ENCODE measurements around the gene F2R. TPM values are rescaled to one million over a fixed set of nuclear protein-coding genes. Genes with fewer than 3 reads are reported as not detected.
"Not testable (repeated sequence)": the region's sequence is repeated elsewhere in the genome, so short reads cannot be mapped to it uniquely, and the experiment has no call there.

Gene F2R
- total and polyA plus RNA-seq, 2 experiments from 2014 or later = 15.0 to 26.0 TPM

DNA sequence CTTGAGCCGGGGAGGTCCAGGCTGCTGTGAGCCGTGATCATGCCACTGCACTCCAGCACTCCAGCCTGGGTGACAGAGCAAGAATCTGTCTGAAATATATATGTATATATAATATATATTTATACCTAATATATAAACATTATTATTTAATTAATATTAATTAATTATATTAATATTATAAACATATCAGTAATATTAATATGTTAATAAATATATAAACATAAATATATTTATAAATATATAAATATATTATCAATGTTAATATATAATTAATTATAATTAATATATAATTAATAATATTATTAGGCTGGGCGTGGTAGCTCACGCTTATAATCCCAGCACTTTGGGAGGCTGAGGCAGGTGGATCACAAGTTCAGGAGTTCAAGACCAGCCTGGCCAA lies 41.1 kb downstream of the F2R start:
- Histone ChIP-seq H3F3A (replicated peaks; ENCODE audit: low read depth) (no peaks in the 10 kb centered on the region), H3K79me2 (replicated peaks; ENCODE audit: insufficient read depth) (no peaks in the 10 kb centered on the region), H3K4me2 (no peak overlapping the region), H3K4me1 (ENCODE audit: insufficient read depth) (no peaks in the 10 kb centered on the region), H3K4me3 (no peak overlapping the region), H3K27ac (ENCODE audit: low read depth) (no peak overlapping the region), H3K27me3 (ENCODE audit: insufficient read depth) (no peaks in the 10 kb centered on the region), H4K20me1 (replicated peaks; ENCODE audit: insufficient read depth) (no peaks in the 10 kb centered on the region), H2AFZ (no peak overlapping the region), H3K36me3 (ENCODE audit: insufficient read depth) (no peaks in the 10 kb centered on the region), H3K9me2 (ENCODE audit: insufficient read depth) (no peaks in the 10 kb centered on the region)
- Mint-ChIP-seq H3K27ac (no peak overlapping the region), H3K36me3 (ENCODE audit: low read depth) (no peaks in the 10 kb centered on the region), H3K4me3 (no peak overlapping the region), H3K4me1 (no peaks in the 10 kb centered on the region), H3K27me3 (ENCODE audit: insufficient read depth, low read depth, poor library complexity) (peaks cover 2% of the 10 kb centered on the region), H3K9me3 (no peaks in the 10 kb centered on the region)
- DNase-seq (ENCODE audit: low spot score) (no peak), ATAC-seq (no peak)
- TF ChIP-seq STAT1 (IDR thresholded peaks at IDR 0.05; ENCODE audit: unreplicated experiment) = no peak
- TF ChIP-seq ETS1 (IDR thresholded peaks at IDR 0.05) = no peak
- TF ChIP-seq ZNF462 (CRISPR knock-in tag; IDR thresholded peaks at IDR 0.05) = no peak
- no peak for TF ChIP-seq NANOG (IDR thresholded peaks at IDR 0.05; ENCODE audit: borderline replicate concordance)
- TF ChIP-seq JUNB (IDR thresholded peaks at IDR 0.05; ENCODE audit: unreplicated experiment) = no peak
- TF ChIP-seq CREB1 (CRISPR knock-in tag; IDR thresholded peaks at IDR 0.05; ENCODE audit: low read depth) = no peak
- no peak for TF ChIP-seq POLR2AphosphoS5 (IDR thresholded peaks at IDR 0.05; ENCODE audit: low read depth)
- TF ChIP-seq CTCF (conservative IDR thresholded peaks at IDR 0.05; ENCODE audit: low read depth in 2 of 2) = no peak

DNA sequence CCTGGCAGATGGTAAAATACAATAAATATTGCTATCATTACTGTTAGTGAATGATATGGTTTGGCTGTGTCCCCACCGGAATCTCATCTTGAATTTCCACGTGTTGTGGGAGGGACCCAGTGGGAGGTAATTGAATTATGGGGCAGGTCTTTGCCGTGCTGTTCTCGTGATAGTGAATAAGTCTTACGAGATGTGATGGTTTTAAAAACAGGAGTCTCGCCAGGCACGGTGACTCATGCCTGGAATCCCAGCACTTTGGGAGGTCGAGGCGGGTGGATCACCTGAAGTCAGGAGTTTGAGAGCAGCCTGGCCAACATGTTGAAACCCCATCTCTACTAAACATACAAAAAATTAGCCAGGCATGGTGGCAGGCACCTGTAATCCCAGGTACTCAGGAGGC lies 45.2 kb downstream of the F2R start:
- not testable (repeated sequence) for DNase-seq (ENCODE audit: low spot score); H3K9me2 ChIP-seq (ENCODE audit: insufficient read depth); H3K27me3 ChIP-seq (ENCODE audit: insufficient read depth); H3K4me2 ChIP-seq; H3K4me3 ChIP-seq; H3K27ac ChIP-seq (ENCODE audit: low read depth); H3K4me1 ChIP-seq (ENCODE audit: insufficient read depth); H3K36me3 ChIP-seq (ENCODE audit: insufficient read depth); H2AFZ ChIP-seq; H3K4me1 Mint-ChIP-seq; H3K9me3 Mint-ChIP-seq; H3K4me3 Mint-ChIP-seq; H3K27ac Mint-ChIP-seq; ATAC-seq; H3F3A ChIP-seq (replicated peaks; ENCODE audit: low read depth); H3K27me3 Mint-ChIP-seq (ENCODE audit: insufficient read depth, low read depth, poor library complexity); H3K79me2 ChIP-seq (replicated peaks; ENCODE audit: insufficient read depth); H3K36me3 Mint-ChIP-seq (ENCODE audit: low read depth); H4K20me1 ChIP-seq (replicated peaks; ENCODE audit: insufficient read depth)
